Measurements from ENCODE around the gene WNT7A. TPM values are rescaled to one million over a fixed set of nuclear protein-coding genes. Genes with fewer than 3 reads are reported as not detected.

The WNT7A gene
- polyA plus RNA-seq, 1 donor from 2014 or later, result 0.23 TPM

GRCh38 chr3:13878281-13879101 lies 1.4 kb downstream of the WNT7A start:
- Mint-ChIP-seq H3K27me3 (peaks cover 52% of the 10 kb centered on the region), H3K36me3 (peaks cover 2% of the 10 kb centered on the region), H3K4me3 (peak overlapping the region in 3 of 4 donors; percentile 43 to 64 (median 60)), H3K4me1 (peaks cover 0 to 3% (median 0%) of the 10 kb centered on the region in 3 donors), H3K9me3 (peaks cover 0 to 5% (median 0%) of the 10 kb centered on the region in 3 donors), H3K27ac (no peak overlapping the region)

GRCh38 chr3:13877911-13878280 lies 2.0 kb downstream of the WNT7A start:
- peaks cover 49% of the 10 kb centered on the region for H3K27me3 Mint-ChIP-seq
- peaks cover 0 to 3% (median 0%) of the 10 kb centered on the region in 3 donors for H3K4me1 Mint-ChIP-seq
- H3K36me3 Mint-ChIP-seq, result peaks cover 2% of the 10 kb centered on the region
- H3K9me3 Mint-ChIP-seq, result peaks cover 0 to 5% (median 0%) of the 10 kb centered on the region in 3 donors
- no peak overlapping the region for H3K27ac Mint-ChIP-seq
- peak overlapping the region in 1 of 4 donors; percentile 76 for H3K4me3 Mint-ChIP-seq

GRCh38 chr3:13876451-13877100 lies 3.3 kb downstream of the WNT7A start:
- no peak overlapping the region for H3K27ac Mint-ChIP-seq
- H3K4me3 Mint-ChIP-seq, result peak overlapping the region in 2 of 4 donors; percentile 63 to 77
- peaks cover 0 to 3% (median 2%) of the 10 kb centered on the region in 3 donors for H3K9me3 Mint-ChIP-seq
- peaks cover 0 to 3% (median 0%) of the 10 kb centered on the region in 3 donors for H3K4me1 Mint-ChIP-seq
- no peaks in the 10 kb centered on the region for H3K36me3 Mint-ChIP-seq
- peaks cover 40% of the 10 kb centered on the region for H3K27me3 Mint-ChIP-seq

GRCh38 chr3:13874891-13875290 lies 5.0 kb downstream of the WNT7A start:
- peaks cover 34% of the 10 kb centered on the region for H3K27me3 Mint-ChIP-seq
- peaks cover 0 to 5% (median 3%) of the 10 kb centered on the region in 3 donors for H3K9me3 Mint-ChIP-seq
- H3K4me1 Mint-ChIP-seq, result peaks cover 0 to 3% (median 0%) of the 10 kb centered on the region in 3 donors
- H3K36me3 Mint-ChIP-seq, result peaks cover 2% of the 10 kb centered on the region
- H3K27ac Mint-ChIP-seq, result no peak overlapping the region
- no peak overlapping the region for H3K4me3 Mint-ChIP-seq

DNA sequence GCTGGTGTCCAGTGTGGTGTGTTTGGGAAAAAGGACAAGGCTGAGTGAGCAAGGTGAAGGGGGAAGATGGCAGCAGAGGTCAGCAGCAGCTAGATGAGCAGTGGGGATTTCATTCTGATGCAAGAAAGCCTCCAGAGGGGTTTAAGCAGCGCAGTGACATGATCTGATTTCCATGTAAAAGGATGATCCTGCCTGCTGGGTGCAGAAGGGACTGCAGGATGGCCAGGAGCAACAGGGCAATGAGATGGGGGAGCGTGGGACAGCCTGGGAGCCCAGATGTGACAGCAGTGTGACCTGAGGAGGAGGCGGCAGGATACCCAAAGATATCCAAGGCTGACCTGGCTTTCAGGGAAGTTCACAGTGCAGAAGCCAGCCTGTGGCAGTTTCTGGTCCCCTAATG lies 6.1 kb downstream of the WNT7A start:
- Mint-ChIP-seq H3K9me3 (peaks cover 0 to 7% (median 3%) of the 10 kb centered on the region in 3 donors), H3K4me1 (peaks cover 0 to 3% (median 0%) of the 10 kb centered on the region in 3 donors), H3K4me3 (no peak overlapping the region), H3K27me3 (peaks cover 27% of the 10 kb centered on the region), H3K27ac (no peak overlapping the region), H3K36me3 (peaks cover 2% of the 10 kb centered on the region)

GRCh38 chr3:13872451-13872850 lies 7.4 kb downstream of the WNT7A start:
- Mint-ChIP-seq H3K4me1 (no peaks in the 10 kb centered on the region), H3K27me3 (peaks cover 19% of the 10 kb centered on the region), H3K36me3 (peaks cover 2% of the 10 kb centered on the region), H3K27ac (no peak overlapping the region), H3K4me3 (no peak overlapping the region), H3K9me3 (peaks cover 0 to 7% (median 3%) of the 10 kb centered on the region in 3 donors)

GRCh38 chr3:13871791-13872190 lies 8.1 kb downstream of the WNT7A start:
- H3K27me3 Mint-ChIP-seq, result peaks cover 14% of the 10 kb centered on the region
- peaks cover 0 to 7% (median 3%) of the 10 kb centered on the region in 3 donors for H3K9me3 Mint-ChIP-seq
- no peak overlapping the region for H3K27ac Mint-ChIP-seq
- H3K4me3 Mint-ChIP-seq, result no peak overlapping the region
- H3K4me1 Mint-ChIP-seq, result peaks cover 0 to under 1% (median 0%) of the 10 kb centered on the region in 3 donors
- peaks cover 2% of the 10 kb centered on the region for H3K36me3 Mint-ChIP-seq

- H3K27ac Mint-ChIP-seq, result no peak overlapping the region
- peaks cover 2% of the 10 kb centered on the region for H3K36me3 Mint-ChIP-seq
- H3K4me1 Mint-ChIP-seq, result peaks cover 0 to 1% (median 0%) of the 10 kb centered on the region in 3 donors
- peaks cover 13% of the 10 kb centered on the region for H3K27me3 Mint-ChIP-seq
- H3K4me3 Mint-ChIP-seq, result no peak overlapping the region
- H3K9me3 Mint-ChIP-seq, result peaks cover 0 to 7% (median 3%) of the 10 kb centered on the region in 3 donors
These were observed 9.0 kb downstream of the WNT7A start for GRCh38 chr3:13870902-13871301.

- H3K27ac Mint-ChIP-seq, result peak overlapping the region in 1 of 3 donors; percentile 25
- peaks cover 0 to 1% (median 0%) of the 10 kb centered on the region in 3 donors for H3K4me1 Mint-ChIP-seq
- peaks cover 7% of the 10 kb centered on the region for H3K27me3 Mint-ChIP-seq
These were observed 10.0 kb downstream of the WNT7A start for GRCh38 chr3:13869761-13870343.

GRCh38 chr3:13868844-13869724 lies 10.8 kb downstream of the WNT7A start:
- H3K4me1 Mint-ChIP-seq, result peaks cover 0 to 1% (median 0%) of the 10 kb centered on the region in 3 donors
- H3K36me3 Mint-ChIP-seq, result peaks cover 2% of the 10 kb centered on the region
- no peak overlapping the region for H3K27ac Mint-ChIP-seq
- H3K4me3 Mint-ChIP-seq, result no peak overlapping the region
- peaks cover 8% of the 10 kb centered on the region for H3K27me3 Mint-ChIP-seq
- H3K9me3 Mint-ChIP-seq, result peaks cover 0 to 5% (median 3%) of the 10 kb centered on the region in 3 donors

More at GRCh38 chr3:13869761-13870343, 10.0 kb downstream of the WNT7A start:
- Mint-ChIP-seq H3K4me3 (no peak overlapping the region), H3K9me3 (peaks cover 0 to 7% (median 3%) of the 10 kb centered on the region in 3 donors), H3K36me3 (peaks cover 2% of the 10 kb centered on the region)

- Mint-ChIP-seq H3K27ac (no peak overlapping the region), H3K4me1 (peaks cover 0 to 1% (median 0%) of the 10 kb centered on the region in 3 donors), H3K9me3 (peaks cover 0 to 5% (median 3%) of the 10 kb centered on the region in 3 donors), H3K4me3 (peak overlapping the region in 1 of 4 donors; percentile 65), H3K27me3 (peaks cover 7% of the 10 kb centered on the region), H3K36me3 (peaks cover 2% of the 10 kb centered on the region)
These were observed 12.1 kb downstream of the WNT7A start for GRCh38 chr3:13867732-13868131.

DNA sequence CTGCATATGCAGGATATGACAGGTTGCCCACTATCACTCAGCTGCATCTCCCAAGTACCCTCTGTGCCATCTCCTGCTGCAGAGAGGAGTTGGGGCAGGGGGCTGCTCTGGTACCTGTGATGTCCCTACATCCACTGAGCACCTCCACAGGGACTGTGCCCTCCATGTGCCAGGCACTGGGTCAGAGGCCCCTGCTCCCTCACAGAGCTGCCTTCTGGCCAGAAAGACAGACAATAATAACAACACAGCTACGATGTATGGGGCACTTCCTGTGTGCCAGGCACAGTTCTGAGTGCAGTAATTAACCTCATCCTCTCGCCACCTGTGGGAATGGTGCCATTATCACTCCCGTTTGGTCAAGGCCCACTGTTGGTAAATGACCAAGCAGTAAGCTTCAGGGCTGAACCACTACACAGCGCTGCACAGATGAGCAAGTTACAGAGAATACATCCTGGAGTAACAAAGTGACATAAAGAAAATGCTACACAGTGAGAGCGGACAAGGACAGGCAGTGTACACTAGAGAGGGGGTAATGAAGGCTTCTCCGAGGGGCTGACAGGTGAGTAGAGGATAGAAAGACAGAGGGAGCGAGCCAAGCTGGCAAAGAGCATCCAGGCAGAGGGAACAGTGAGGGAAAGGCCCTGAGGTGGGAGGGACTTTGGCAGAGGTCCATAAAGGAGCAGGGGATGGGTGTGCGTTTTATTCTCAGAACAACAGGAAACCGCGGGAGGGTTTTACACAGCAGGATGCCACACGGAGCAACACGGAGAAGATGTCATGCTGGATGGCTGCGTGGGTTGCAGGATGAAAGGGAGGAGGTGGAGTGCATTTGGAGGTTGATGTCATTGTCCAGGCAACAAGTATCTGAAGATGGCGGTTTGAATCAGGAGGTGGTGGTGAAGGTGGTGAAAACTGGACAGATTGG lies 13.6 kb downstream of the WNT7A start:
- Mint-ChIP-seq H3K9me3 (peaks cover 0 to 5% (median 0%) of the 10 kb centered on the region in 3 donors), H3K4me3 (peak overlapping the region in 1 of 4 donors; percentile 5), H3K27ac (no peak overlapping the region), H3K4me1 (peaks cover 0 to 1% (median 0%) of the 10 kb centered on the region in 3 donors), H3K27me3 (peaks cover 9% of the 10 kb centered on the region), H3K36me3 (peaks cover under 1% of the 10 kb centered on the region)

DNA sequence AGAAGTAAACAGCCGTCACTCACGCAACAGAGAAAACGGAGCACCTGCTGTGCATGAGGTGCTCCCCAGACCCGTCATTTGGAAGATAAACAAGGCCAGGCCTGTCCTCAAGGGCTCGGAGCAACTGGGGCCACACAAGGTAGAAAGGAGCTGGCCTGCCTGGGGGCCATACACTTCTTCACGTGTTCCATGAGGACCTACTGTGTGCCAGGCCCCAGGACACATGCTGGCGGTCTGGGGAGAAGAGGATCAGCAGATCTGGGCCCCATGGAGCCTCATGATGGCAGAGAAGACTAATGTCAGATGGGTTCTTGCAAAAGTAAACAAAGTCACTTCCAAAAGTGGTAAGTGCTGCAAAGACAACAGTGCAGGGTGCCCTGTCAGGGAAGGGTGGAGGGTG lies 14.3 kb downstream of the WNT7A start:
- Mint-ChIP-seq H3K27me3 (peaks cover 14% of the 10 kb centered on the region), H3K36me3 (no peaks in the 10 kb centered on the region), H3K9me3 (peaks cover 0 to 5% (median 0%) of the 10 kb centered on the region in 3 donors), H3K4me3 (no peak overlapping the region), H3K4me1 (peaks cover 0 to 1% (median 0%) of the 10 kb centered on the region in 3 donors), H3K27ac (no peak overlapping the region)

Measured in IgD-negative memory B cell (primary cell).